B cell (primary cell): ENCODE results near the gene ARHGDIB.

Source experiments
- EZH2 ChIP-seq: IDR thresholded peaks from 2 replicates; pipeline ENCODE4 v1.6.1; 2012; ENCODE audit warnings: borderline replicate concordance, low read depth, mild to moderate bottlenecking, moderate library complexity, low read length; ENCODE audit not compliant: insufficient read depth, poor library complexity, severe bottlenecking
- TF ChIP-seq, protein P1 (sequence below): fragments of 200-600 bp; IDR thresholded peaks from one replicate; pipeline ENCODE4 v1.8.0; 2022; ENCODE audit warnings: antibody characterized with exemption, mild to moderate bottlenecking

DNA sequence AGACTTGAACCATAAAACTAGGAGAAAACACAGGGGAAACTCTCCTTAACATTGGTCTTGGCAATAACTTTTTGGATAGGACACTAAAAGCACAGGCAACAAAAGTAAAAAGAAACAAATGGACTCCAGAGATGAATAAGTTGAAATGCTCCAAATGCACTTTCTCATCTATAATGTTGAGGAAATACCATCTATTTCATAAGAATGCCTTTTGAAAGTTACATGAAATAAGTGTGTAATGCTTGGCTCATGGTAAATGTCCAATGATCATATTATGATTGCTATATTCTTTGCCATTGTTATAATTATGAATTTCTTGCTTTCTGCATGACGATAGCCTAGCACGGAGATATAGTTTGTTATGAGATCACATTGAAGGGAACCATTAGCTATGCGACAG is 31.3 kb upstream of the ARHGDIB start:
- TF ChIP-seq, protein P1, sequence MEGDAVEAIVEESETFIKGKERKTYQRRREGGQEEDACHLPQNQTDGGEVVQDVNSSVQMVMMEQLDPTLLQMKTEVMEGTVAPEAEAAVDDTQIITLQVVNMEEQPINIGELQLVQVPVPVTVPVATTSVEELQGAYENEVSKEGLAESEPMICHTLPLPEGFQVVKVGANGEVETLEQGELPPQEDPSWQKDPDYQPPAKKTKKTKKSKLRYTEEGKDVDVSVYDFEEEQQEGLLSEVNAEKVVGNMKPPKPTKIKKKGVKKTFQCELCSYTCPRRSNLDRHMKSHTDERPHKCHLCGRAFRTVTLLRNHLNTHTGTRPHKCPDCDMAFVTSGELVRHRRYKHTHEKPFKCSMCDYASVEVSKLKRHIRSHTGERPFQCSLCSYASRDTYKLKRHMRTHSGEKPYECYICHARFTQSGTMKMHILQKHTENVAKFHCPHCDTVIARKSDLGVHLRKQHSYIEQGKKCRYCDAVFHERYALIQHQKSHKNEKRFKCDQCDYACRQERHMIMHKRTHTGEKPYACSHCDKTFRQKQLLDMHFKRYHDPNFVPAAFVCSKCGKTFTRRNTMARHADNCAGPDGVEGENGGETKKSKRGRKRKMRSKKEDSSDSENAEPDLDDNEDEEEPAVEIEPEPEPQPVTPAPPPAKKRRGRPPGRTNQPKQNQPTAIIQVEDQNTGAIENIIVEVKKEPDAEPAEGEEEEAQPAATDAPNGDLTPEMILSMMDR, result no peak
- TF ChIP-seq EZH2, result no peak
